ENCODE measurements around the gene GPI. TPM values are rescaled to one million over a fixed set of nuclear protein-coding genes. Genes with fewer than 3 reads are reported as not detected.
A peak's percentile ranks its signal among the peaks of the same experiment; 100 is the strongest.

The GPI gene
- polyA plus RNA-seq, 1 donor (not counting 4 experiments of a cell fraction or from before 2014, with no cell fraction given), result 123 TPM

- H3K27ac ChIP-seq (ENCODE audit: control insufficient read depth, insufficient read depth, low read length), result peak overlapping the region; percentile 57
- dilution Hi-C loops (cut with MboI; ENCODE audit: extremely low pct_ligation_motif_present, low sequenced_read_pairs), result no loop called here
- DNase-seq (ENCODE audit: low read depth, low spot score), result no peak
- H3K9me3 ChIP-seq (ENCODE audit: control insufficient read depth, low read depth, low read length), result no peaks in the 10 kb centered on the region
- peak overlapping the region; percentile 72 for H2AFZ ChIP-seq (ENCODE audit: control insufficient read depth, low read length)
- peak overlapping the region; percentile 77 for H3K4me2 ChIP-seq (ENCODE audit: control insufficient read depth, extremely low read depth, insufficient read depth, low read depth, low read length)
- FAIRE-seq, result no peak
- no peaks in the 10 kb centered on the region for H3K27me3 ChIP-seq (ENCODE audit: control insufficient read depth, extremely low read depth, insufficient read depth, low read length)
- H4K20me1 ChIP-seq (ENCODE audit: control insufficient read depth, extremely low read depth, insufficient read depth, low read length), result no peaks in the 10 kb centered on the region
- H3K9me1 ChIP-seq (ENCODE audit: control insufficient read depth, extremely low read depth, insufficient read depth, low read length), result no peaks in the 10 kb centered on the region
- H3K4me1 ChIP-seq (ENCODE audit: control insufficient read depth, extremely low read depth, insufficient read depth, low read length), result peaks cover 18% of the 10 kb centered on the region
- peak overlapping the region; percentile 82 for H3K9ac ChIP-seq (ENCODE audit: control insufficient read depth, extremely low read depth, insufficient read depth, low read length)
- peaks cover 35% of the 10 kb centered on the region for H3K79me2 ChIP-seq (ENCODE audit: control insufficient read depth, insufficient read depth, low read length)
- peaks cover 19 to 20% of the 10 kb centered on the region in 2 experiments for H3K36me3 ChIP-seq (ENCODE audit: control insufficient read depth in 2 of 2, extremely low read depth in 1 of 2, insufficient read depth in 2 of 2, low read length in 2 of 2)
- TF ChIP-seq EZH2 (IDR thresholded peaks at IDR 0.05; ENCODE audit: low read length) (no peak), CTCF (optimal IDR thresholded peaks at IDR 0.05 in 1 of 3, IDR thresholded peaks at IDR 0.05 in 1 of 3, conservative IDR thresholded peaks at IDR 0.05 in 1 of 3; ENCODE audit: extremely low read depth in 1 of 3, insufficient read depth in 2 of 3, low read length in 3 of 3) (no peak)
- H3K4me3 ChIP-seq (ENCODE audit: control insufficient read depth in 2 of 3, extremely low read depth in 1 of 3, insufficient read depth in 2 of 3, low read depth in 1 of 3, low read length in 3 of 3), result peak overlapping the region; percentile 64 to 94 (median 81)
These were observed 736 bp downstream of the GPI start for GRCh38 chr19:34365463-34366401.

GRCh38 chr19:34366738-34367623 lies 2.0 kb downstream of the GPI start:
- no peaks in the 10 kb centered on the region for H3K9me3 ChIP-seq (ENCODE audit: control insufficient read depth, low read depth, low read length)
- DNase-seq (ENCODE audit: low read depth, low spot score), result no peak
- no peak overlapping the region for H3K27ac ChIP-seq (ENCODE audit: control insufficient read depth, insufficient read depth, low read length)
- H3K4me1 ChIP-seq (ENCODE audit: control insufficient read depth, extremely low read depth, insufficient read depth, low read length), result peaks cover 18% of the 10 kb centered on the region
- peaks cover 20 to 22% of the 10 kb centered on the region in 2 experiments for H3K36me3 ChIP-seq (ENCODE audit: control insufficient read depth in 2 of 2, extremely low read depth in 1 of 2, insufficient read depth in 2 of 2, low read length in 2 of 2)
- peaks cover 40% of the 10 kb centered on the region for H3K79me2 ChIP-seq (ENCODE audit: control insufficient read depth, insufficient read depth, low read length)
- no peak overlapping the region for H2AFZ ChIP-seq (ENCODE audit: control insufficient read depth, low read length)
- no peak overlapping the region for H3K9ac ChIP-seq (ENCODE audit: control insufficient read depth, extremely low read depth, insufficient read depth, low read length)
- no peaks in the 10 kb centered on the region for H3K27me3 ChIP-seq (ENCODE audit: control insufficient read depth, extremely low read depth, insufficient read depth, low read length)
- FAIRE-seq, result no peak
- dilution Hi-C loops (cut with MboI; ENCODE audit: extremely low pct_ligation_motif_present, low sequenced_read_pairs), result no loop called here
- H3K4me3 ChIP-seq (ENCODE audit: control insufficient read depth in 2 of 3, extremely low read depth in 1 of 3, insufficient read depth in 2 of 3, low read depth in 1 of 3, low read length in 3 of 3), result peak overlapping the region; percentile 23 to 81 (median 64)
- no peaks in the 10 kb centered on the region for H3K9me1 ChIP-seq (ENCODE audit: control insufficient read depth, extremely low read depth, insufficient read depth, low read length)
- no peaks in the 10 kb centered on the region for H4K20me1 ChIP-seq (ENCODE audit: control insufficient read depth, extremely low read depth, insufficient read depth, low read length)
- TF ChIP-seq CTCF (optimal IDR thresholded peaks at IDR 0.05 in 1 of 3, IDR thresholded peaks at IDR 0.05 in 1 of 3, conservative IDR thresholded peaks at IDR 0.05 in 1 of 3; ENCODE audit: extremely low read depth in 1 of 3, insufficient read depth in 2 of 3, low read length in 3 of 3) (no peak), EZH2 (IDR thresholded peaks at IDR 0.05; ENCODE audit: low read length) (no peak)
- H3K4me2 ChIP-seq (ENCODE audit: control insufficient read depth, extremely low read depth, insufficient read depth, low read depth, low read length), result peak overlapping the region; percentile 77
